Measurements from ENCODE around the gene MEGF8.

DNA sequence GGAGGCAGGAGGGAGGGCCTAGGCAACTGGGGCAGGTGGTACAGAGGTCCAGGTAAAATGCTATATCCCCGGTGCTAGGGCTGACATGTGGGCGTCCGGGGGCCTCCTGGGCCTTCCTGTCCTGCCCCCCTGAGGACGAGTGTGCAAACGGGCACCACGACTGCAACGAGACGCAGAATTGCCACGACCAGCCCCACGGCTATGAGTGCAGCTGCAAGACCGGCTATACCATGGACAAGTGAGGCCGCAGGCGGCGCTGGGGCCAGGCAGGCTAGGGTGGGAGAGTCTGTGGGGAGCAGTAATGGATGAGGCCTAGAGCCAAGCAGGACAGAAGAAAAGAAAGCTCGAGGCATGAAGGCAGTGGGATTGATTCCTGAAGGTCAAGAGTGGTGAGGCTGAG is 43.3 kb downstream of the MEGF8 start:
- no peak for TF ChIP-seq EZH2phosphoT487 (IDR thresholded peaks at IDR 0.05; ENCODE audit: insufficient read depth, low read depth)
- TF ChIP-seq EZH2 (IDR thresholded peaks at IDR 0.05; ENCODE audit: insufficient read depth, poor library complexity, severe bottlenecking): no peak
